H4 (cell line): ENCODE measurements around the gene KIF20B. TPM values are rescaled to one million over a fixed set of nuclear protein-coding genes. Genes with fewer than 3 reads are reported as not detected.
"Not testable (repeated sequence)": the region's sequence is repeated elsewhere in the genome, so short reads cannot be mapped to it uniquely, and the experiment has no call there.

Source experiments
- DNase-seq: peaks from one replicate; pipeline ENCODE4 v3.0.0-alpha.2; 2015; ENCODE audit warnings: low spot score
- total RNA-seq: library from RNA; depleted of rRNA; stranded (reverse); fragments of >200 nt; shearing (Covaris generic); gene quantifications from 2 replicates; pipeline ENCODE4 v1.2.3, GENCODE V29; 2014

The KIF20B gene
- total RNA-seq, 1 experiment from 2014 or later, result 19.6 TPM

- DNase-seq, result no peak
These were observed 9.0 kb upstream of the KIF20B start for GRCh38 chr10:89692416-89692815.

GRCh38 chr10:89693176-89693575 lies 8.2 kb upstream of the KIF20B start:
- no peak for DNase-seq

GRCh38 chr10:89695307-89695706 lies 6.1 kb upstream of the KIF20B start:
- no peak for DNase-seq

GRCh38 chr10:89697946-89698345 lies 3.4 kb upstream of the KIF20B start:
- no peak for DNase-seq

- DNase-seq, result no peak
These were observed 1.8 kb upstream of the KIF20B start for GRCh38 chr10:89699581-89700064.

GRCh38 chr10:89700923-89701241 lies 508 bp upstream of the KIF20B start:
- no peak for DNase-seq

- DNase-seq, result peak; percentile 5
These were observed 711 bp downstream of the KIF20B start for GRCh38 chr10:89702121-89702480.

- DNase-seq, result no peak
These were observed 4.1 kb downstream of the KIF20B start for GRCh38 chr10:89705466-89705865.

GRCh38 chr10:89706011-89706410 lies 4.6 kb downstream of the KIF20B start:
- DNase-seq, result no peak

GRCh38 chr10:89707372-89707771 lies 6.0 kb downstream of the KIF20B start:
- DNase-seq, result no peak

GRCh38 chr10:89710753-89711152 lies 9.4 kb downstream of the KIF20B start:
- DNase-seq, result no peak

GRCh38 chr10:89734616-89735015 lies 33.2 kb downstream of the KIF20B start:
- no peak for DNase-seq

GRCh38 chr10:89738551-89739209 lies 37.3 kb downstream of the KIF20B start:
- no peak for DNase-seq

GRCh38 chr10:89741126-89741762 lies 39.9 kb downstream of the KIF20B start:
- DNase-seq, result no peak

- no peak for DNase-seq
These were observed 42.6 kb downstream of the KIF20B start for GRCh38 chr10:89744026-89744425.

GRCh38 chr10:89745903-89746302 lies 44.5 kb downstream of the KIF20B start:
- DNase-seq, result no peak

- DNase-seq, result no peak
These were observed 49.1 kb downstream of the KIF20B start for GRCh38 chr10:89750441-89750840.

GRCh38 chr10:89755374-89755773 lies 54.0 kb downstream of the KIF20B start:
- DNase-seq, result no peak

- no peak for DNase-seq
These were observed 58.1 kb downstream of the KIF20B start for GRCh38 chr10:89759531-89759930.

- DNase-seq, result not testable (repeated sequence)
These were observed 62.3 kb downstream of the KIF20B start for GRCh38 chr10:89763671-89764070.

GRCh38 chr10:89771684-89772083 lies 70.3 kb downstream of the KIF20B start:
- no peak for DNase-seq

- DNase-seq, result no peak
These were observed 71.7 kb downstream of the KIF20B start for GRCh38 chr10:89773081-89773480.

- no peak for DNase-seq
These were observed 75.3 kb downstream of the KIF20B start for GRCh38 chr10:89776665-89777064.

GRCh38 chr10:89782470-89782869 lies 81.1 kb downstream of the KIF20B start:
- DNase-seq, result no peak
